EL (cell line): Measurements from ENCODE around the gene SETBP1.
A peak's percentile ranks its signal among the peaks of the same experiment; 100 is the strongest.

Experiments used
- DNase-seq: peaks from one replicate; pipeline ENCODE4 v3.0.0-alpha.2; 2016

Gene SETBP1

DNA sequence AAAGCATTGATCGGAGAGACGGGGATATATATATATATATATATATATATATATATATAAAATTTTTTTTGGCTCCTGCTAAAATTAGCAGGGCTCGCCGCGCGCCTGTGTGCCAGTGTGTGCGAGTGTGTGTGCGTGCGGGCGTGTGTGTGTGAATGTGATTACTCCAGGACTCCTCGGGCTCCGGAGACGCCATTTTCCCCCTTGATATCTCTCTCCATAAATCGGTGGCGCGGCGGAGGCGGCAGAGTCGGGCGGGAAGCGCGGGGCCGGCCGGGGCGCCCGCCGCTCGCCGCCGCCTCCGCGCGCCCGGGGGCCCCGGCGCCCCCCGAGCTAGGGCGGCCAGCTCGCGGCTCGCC lies 795 bp upstream of the SETBP1 start:
- DNase-seq = peak; percentile 63

DNA sequence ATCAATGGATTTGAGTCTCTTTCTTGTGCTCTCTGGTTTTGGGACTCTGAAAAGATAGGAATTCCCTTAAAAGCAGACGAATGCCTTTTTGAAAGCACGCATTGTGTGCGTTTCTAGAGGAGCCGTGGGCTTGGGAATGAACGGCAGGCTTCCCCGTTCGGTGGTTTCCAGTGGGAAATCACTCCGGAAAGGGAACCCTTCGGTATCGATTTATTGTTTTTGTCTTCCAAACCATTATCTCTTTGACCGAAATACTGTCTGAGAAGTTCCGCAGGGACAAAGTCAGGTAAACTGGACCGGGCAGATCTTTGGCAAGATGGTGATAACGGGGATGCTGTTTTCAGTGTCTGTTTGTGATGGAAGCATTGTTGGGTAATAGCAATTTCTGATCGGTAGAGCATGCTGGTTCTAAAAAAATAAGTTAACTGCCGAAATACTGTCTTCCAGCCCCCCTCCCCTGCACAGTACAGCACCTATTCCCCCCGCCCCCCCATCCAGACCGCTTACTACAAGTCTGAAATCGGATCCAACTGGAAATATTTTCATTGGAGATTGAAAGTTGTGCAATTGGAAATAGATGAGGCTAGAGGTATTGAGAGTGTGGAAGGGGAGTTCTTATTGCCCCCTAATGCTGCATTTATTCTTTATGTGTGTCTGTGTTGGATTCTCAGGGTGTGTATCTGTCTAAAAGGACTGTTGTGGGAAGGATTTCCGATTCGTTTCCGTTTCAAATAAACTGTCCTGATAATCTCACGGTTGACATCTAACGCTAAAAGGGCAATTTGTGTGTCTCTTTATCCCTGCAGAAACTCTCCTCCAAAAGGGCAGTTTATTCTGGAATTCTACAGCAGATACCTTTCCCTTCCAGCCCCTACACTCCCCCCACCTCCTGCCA lies 635 bp downstream of the SETBP1 start:
- DNase-seq = no peak

DNA sequence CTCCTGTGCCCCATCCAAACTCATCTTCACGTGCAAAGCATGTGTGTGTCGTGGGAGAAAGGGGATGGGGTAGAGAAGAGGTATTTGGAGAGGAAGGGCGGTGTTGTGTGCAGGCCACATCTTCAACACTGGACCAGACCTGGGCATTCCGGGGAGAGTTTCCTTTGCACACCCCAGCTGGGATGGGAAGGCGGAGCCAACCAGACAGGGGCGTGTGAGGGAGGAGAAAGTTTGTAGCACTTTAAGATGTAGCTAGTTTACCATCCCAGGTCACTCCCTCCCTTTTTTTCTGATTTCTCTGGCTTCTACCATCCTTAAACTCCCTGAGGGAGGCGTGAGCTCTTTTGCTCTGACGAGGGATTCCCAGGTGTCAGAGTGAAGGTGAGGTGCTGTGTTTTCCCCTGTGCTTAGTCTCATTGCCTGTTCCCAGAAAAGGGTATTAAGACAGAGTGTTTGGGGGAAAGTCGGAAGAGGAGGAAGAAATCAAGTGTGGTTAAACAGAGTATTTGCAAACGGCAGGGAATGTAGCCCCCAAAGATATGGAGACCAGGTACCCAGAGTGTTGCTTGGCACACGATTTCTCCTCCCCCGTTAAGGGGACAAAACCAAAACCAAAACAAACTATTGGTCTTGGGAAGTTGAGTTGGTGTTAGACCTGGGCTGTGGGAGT lies 1.6 kb downstream of the SETBP1 start:
- DNase-seq = no peak

DNA sequence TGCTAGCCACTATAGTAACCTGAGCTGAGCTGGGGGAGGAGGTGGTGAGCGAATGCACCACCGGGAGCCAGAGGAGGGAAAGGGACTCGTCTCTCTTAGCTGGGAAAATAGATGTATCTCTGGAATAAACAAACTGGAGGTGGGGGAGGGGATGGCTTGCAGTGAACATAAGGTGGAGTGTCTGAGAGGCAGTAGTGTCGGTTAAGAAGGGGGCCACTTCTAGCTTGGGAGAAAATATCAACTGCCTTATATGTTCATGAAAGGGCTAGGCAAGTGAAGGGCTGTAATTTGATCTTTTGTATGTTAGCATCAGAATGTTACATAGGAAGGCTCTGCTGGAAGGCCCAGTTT lies 2.2 kb downstream of the SETBP1 start:
- DNase-seq = no peak

DNA sequence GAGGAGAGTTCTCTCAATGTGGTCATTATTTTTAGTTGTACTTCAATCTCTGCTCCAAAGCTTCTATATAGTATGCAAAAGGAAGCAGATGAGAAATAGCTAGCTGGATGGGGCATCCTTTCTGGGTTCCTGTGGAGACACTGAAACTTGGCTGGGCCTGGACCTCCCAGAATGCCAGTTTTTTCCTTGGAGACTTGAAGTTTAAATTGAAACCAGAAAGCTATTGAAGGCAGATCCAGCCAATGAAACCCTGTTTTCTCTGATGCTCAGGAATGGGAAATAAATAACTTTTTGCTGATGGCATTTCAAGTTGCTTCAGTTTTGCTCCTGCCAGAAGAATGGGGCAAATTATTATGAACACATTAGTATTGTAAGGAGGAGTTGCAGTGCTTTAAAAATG lies 2.9 kb downstream of the SETBP1 start:
- DNase-seq = no peak

DNA sequence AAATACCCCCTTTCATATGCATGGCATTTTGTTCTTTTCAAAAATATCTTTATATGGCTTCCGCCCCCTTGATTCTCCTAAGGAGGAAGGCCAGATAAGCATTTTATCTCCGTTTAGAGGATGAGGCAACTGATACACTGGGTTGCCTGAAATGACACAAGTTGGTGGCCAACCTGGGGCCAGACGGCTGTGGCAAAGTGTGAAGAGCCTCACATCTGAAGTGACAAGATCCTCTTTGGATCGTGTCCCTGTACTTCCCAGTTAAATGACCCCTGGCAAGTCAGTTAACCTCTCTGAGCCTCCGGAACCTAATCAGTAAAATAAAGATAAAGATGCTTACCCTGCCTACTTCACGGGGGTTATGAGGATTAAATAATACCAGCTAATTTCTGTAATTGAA lies 4.6 kb downstream of the SETBP1 start:
- DNase-seq = no peak

DNA sequence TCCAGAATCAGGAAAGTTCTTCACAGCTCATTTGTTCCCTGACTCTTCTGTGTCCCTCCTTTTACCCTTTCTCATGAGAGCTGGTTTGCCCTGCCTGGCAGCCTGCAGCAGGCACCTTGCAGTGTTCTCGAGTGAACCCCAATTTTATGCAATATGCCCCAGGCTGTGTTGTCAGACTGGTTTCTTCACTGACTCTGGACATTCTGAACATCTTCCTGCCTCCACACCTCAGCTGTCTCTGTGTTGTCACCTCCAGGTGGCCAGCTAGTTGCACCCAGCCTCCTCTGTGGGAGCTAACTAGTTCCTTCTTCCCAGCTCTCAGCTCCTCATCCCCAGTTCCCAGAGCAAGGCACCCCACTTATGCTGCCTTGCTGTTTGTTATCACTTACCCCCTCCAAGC lies 5.5 kb downstream of the SETBP1 start:
- no peak for DNase-seq

DNA sequence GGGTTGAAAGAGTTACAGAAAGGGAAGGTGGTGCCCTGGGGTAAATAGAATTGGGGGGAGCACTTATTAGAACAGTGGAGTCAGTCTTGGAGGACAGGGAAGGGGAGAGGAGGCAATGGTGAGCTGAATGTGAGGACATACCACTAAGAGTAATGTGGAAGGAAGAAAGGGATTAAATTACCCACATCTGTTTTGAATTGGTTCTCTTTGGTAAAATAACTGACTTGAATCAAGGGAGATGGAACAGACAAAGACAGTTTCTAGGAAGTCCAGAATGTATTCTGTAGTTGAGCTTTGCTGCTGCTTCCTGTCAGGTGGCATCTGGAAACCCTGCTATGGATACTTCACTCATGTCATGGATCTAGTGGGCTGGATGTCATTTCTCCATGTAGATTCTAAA lies 6.7 kb downstream of the SETBP1 start:
- DNase-seq = no peak

DNA sequence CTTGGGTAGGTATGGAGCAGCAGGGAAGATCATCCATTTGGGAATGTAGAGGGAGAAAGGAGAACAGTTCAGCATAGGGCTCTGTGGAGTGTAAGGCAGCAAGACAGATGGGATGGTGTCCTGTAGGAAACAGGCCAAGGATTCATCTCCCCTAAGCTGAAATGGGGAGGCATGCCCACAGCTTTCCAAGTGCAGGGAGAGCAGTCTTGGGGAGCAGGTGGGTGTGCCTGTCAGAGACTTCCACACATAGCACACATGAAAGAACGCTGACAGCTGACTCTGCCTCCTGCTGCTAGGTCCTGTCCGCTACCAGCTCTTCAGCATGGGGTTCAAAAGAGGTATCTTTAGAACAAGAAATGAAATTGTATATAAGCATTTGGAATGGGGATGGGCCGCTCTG lies 9.0 kb downstream of the SETBP1 start:
- DNase-seq = no peak

DNA sequence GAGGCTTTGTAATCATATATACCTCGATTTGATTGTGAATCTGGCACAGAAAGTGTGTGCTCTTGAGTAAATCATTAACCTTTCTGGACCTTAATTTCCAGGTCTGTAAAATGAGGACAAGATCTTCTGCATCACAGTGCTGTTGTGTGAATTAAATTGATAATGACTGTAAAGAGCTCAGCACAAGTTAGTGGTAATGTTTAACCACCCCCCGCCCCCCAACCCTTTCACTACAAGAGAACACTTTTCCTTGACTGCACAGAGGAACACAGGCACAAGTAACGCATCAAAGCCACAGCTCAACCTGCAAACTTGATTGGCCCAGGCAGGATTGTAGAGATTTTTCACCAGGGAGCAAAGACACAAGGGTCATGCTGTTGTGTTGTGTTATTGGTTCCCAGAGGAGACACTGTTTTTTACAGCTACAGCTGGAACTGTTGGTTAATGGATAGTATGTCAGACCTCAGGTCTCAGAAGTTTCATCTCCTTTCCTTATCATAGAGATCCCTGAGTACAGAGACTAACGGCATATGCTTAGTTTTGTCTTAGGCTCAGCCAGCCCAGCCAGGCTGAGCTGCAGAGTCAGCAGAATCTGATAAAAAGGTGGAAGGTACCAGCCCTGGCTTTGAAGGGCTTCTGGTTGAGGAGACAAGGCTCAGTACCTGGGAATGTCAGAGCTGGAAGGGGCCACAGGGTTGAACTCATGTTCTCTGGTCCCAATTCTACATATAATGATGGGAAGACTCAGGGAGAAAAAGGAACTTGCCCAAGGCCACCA lies 10.6 kb downstream of the SETBP1 start:
- DNase-seq = no peak

DNA sequence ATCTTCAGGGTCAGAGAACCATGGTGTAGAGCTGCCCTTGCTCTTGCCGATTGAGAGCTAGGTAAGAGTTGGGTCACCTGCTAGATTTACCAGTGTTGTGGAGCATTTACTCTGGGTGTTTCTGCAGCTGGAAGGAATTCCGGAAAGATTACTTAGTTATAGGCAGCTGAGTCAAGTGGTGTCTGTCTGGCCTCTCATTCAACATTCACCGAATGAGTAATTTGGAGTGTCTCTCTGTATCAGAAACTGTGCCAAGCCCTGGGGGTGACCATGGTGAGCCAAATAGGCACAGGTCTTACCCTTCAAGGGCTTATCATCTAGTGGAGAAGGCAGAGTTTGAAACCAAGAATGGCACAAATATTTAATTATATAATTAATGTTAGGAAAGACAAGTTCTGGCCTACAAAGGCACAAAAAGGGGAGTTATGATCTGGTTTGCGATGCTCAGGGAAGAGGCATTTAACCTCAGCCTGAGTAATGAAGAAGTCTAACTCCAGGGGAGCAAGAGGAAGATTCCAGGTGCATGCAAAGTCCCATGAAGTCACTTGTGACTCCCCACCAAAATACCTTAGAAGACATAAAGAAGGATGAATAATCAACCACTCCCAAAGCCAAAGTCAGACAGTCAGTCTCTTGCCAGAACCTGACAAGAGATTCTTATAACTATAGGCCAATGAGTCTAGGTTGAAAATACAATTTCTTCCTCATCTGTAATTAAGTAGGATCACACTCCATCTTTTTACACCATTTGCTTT lies 12.5 kb downstream of the SETBP1 start:
- peak; percentile 38 for DNase-seq

DNA sequence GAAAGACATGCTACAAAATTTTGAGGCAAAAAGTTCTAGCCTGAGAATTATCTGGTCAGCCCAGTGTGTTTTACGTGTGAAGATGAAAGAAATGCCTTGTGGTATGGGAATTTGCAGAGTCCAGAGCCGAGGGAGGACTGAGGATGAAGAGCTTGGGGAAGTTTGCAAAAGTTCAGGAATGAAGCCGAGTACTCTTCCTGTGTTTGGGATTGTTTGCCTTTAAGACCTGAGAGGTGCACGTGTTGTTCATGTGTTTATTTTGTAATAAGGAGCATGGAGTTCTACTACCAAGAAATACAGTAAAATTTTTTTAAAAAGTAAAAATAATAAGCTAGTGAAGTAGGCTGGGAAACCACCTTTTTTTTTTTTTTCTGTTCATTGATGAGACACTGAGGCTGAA lies 14.8 kb downstream of the SETBP1 start:
- DNase-seq = no peak

DNA sequence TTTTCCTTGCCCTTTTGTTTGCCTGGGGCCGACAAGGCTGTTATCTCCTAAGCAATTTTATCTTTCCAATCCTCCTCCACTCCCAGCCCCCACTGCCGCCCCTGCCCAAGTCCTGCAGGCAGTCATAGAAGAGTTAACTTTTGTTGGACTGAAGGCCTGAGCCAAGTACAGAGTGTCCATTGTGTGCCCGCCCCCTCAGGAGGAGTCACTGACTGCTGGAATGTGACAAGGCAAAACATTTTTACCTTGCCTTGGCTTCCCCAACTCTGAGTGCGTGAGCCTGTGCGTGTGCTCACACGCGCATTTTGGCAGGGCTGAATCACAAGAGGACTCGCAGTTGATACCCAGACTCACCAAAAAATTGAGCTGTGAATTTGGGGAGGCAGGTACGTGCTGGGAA lies 16.2 kb downstream of the SETBP1 start:
- no peak for DNase-seq

DNA sequence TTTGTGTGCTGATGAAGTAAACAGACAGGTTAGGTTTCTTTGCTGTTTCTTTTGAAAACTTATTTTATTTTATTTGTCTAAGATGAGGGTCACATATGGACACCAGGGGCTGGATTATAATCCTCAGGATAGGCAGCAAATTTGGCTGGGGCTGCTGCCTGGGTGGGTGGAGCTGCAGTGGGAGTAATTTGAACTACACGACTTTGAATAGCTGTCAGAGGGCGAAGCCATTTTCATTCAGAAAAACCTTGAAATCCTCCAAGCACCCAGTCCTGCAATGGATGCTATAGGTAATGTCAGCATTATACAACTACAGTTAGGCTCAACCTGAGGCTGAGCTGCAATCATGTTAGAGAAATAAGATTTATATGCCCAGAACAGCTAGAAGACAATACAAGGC lies 16.6 kb downstream of the SETBP1 start:
- no peak for DNase-seq

DNA sequence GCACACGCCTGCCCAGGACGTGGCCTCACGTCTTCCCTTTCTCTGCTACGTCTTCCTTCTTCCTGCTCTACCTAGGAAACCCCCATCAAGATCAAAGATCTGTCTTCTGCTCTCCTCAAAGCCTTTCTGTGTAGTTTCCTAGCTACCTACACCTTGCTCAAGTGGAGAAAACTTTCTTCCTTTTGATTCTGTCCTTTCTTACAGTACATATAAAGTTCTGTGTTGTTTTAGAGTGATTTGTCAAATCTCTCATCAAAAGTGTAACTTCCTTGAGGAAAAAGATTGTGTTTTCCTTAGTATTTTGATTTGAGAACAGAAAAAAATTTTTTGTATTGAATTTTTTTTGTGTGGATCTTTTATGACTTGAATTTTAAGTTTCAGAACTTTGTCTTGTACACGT lies 17.8 kb downstream of the SETBP1 start:
- DNase-seq = no peak

DNA sequence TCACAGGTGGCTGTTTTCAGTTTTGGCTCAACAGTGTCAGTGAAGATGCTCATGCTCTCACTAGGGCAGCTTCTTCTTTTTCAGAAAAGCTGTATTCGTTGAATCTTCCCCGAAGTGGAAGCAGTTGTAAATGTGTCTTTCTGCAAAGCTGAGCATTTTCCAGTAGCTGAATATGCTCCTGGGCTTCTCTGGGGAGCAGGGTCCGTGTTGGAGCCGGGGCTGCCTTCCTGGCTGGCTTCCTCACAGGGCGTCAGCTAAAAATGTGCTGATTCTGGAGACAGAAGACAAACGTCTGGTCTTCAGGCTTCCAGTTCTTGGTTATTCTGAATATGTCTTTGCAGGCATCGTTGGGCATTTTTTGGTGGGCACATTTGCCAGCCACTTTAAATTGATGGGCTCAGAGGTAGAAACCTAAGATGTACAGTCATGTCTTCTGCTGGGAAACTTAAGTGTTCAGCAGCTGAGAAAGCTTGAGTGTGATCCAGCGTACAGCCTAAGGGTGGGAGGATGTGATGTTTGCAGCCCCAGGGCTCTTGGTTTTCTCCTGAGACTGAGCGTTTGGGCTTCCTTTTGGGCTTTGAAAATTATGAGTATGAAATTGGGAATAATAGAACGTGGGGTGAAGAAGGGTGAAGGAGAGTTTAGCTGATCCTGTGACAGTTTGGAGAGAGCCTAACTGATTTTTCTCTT lies 19.0 kb downstream of the SETBP1 start:
- no peak for DNase-seq

DNA sequence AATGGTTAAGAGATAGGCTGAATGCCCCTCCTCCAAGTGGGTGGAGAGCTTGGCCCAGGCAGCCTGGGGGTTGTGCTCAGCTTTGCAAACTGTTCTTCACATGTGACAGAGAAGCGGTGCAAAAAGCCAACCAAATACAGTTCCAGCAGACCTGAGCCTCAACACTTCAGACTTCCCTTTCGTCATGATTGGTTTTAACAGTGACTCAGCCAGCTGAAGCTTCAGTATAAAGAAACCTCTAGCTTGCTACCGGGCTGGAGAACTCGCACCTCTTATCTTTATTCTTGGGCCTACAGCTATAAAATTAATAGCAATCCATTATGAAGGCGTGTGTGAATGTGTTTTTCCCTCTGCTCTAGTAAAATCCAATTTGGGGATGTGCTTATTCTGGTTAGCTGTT lies 20.0 kb downstream of the SETBP1 start:
- no peak for DNase-seq

DNA sequence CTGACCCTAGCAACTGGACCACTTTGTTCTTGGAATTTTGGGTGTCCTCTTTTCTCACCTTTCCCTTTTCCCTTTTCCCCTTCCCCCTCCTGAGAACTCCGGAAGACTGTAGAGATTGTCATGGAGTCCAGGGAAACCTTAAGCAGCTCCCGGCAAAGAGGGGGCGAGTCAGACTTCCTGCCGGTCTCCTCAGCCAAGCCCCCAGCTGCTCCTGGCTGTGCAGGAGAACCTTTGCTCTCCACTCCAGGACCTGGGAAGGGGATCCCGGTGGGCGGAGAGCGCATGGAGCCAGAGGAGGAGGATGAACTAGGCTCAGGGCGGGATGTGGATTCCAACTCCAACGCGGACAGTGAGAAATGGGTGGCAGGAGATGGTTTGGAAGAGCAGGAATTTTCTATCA lies 20.5 kb downstream of the SETBP1 start:
- peak; percentile 46 for DNase-seq

DNA sequence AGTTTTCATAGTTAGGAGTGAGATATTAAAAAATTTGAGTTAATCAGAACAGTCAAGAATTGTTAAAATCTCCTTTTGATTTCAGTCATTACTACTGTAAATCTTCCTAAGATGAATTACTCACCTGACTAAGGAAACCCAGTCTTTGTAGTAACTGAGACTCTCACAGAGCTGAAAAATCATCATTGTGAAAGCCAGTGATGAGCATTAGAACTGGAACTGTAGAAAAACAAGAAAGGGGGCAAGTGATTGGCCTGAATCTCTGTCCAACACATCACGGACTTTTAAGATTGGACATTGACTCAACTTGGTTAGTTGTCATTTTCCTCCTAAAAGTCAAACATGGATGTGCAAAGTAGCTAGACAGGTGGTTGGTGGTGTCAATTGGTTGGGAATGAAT lies 21.9 kb downstream of the SETBP1 start:
- DNase-seq = no peak

DNA sequence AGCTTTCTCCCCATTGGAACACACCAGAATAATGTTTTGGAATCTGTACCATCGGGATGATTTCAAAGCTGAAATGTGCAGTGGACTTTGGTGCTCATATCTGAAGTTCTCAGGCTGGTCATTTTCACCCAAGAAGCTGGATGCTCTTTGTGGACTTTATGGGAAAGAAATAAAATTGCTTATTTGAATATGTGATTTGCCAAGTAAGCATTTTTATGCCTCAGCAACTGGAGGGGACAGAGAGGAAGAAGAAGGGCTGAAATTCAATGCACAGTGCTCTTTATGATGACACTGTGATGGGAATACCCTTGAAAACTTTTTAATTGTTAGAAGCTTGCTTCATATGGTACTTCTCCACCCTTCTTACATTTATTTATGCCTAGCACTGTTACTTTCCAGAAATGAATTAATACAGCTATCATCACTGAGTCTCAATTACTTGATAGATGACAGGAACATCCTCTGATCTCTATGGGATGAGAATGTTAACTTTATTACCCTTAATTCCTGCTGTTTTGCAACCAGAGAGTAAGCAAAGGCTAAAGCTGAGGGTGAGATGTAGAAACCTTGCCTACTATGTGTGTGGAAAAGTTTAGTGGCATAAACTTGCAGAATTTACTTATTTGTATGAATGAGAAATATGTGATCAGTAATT lies 23.6 kb downstream of the SETBP1 start:
- DNase-seq = no peak

DNA sequence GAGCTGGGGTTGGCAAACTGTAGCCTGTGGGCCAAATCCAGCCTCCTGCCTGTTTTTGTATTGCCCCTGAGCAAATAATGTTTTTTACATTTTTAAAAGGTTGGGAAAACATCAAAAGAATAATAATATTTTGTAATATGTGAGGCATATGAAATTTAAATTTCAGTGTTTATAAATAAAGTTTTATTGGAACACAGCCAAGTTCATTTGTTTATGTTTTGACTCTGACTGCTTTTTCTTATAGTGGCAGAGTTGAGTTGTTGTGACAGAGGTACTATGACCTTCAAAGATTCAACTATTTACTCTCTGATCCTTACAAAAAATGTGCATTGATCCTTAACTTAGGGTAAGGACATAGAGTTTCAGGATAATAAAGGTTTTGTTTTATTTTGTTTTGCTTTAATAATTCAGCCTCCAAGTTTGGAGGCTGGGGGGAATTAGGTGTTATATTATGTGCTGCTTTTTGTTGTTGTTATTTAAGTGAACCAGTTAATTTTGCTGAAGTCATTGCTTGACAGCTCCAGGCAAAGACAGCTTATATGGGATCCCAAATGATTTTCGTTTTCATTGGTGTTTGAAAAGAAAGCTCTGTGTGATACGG lies 24.5 kb downstream of the SETBP1 start:
- DNase-seq = no peak
